Measurements from ENCODE around the gene ARL6IP6.
A peak's percentile ranks its signal among the peaks of the same experiment; 100 is the strongest.

Gene ARL6IP6

GRCh38 chr2:152718076-152718908 is at the start of gene ARL6IP6:
Gene ARL6IP6 (plus strand): TSS chr2:152718620. CDS start chr2:152718625, 5 bp downstream.
- DNase-seq (ENCODE audit: low read depth) = peak; percentile 90

GRCh38 chr2:152674334-152674733 is 44.1 kb upstream of the ARL6IP6 start:
- DNase-seq (ENCODE audit: low read depth) = no peak

DNA sequence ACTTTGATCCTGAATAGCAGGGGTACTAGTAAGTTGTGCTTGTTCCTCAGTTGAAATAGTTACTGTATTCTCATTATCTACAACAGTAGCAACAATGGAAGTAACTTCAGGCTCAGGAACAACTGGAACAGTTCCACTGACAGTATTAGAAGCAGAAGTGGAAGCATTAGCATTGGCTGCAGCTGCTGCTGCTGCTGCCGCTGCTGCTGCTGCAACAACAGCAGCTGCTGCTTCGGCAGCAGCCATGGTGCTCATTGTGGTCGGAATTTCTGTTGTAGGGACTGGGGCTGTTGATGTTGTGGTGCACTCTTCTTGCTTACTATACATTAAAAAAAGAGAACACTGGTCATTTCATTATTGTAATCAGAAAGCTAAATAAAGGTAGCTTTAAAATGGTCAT is 42.0 kb upstream of the ARL6IP6 start:
- no peak for DNase-seq (ENCODE audit: low read depth)

DNA sequence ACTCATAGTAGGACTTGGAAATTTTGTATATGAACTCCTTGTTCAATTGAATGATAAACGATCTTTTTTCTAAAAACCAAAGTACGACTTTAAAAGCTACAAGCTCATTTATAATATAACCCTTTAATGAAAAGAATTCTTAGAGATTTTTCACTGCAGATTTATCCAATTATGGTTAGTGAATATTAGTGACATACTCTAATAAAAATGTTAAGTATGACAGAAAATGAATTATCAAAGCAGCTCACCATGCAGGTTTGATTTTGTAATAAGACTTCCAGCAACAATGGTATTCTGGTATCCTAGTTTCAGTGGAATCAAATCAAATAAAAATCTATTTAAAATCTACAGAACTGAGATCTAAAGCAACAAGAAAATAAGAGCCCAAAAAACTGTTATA is 39.6 kb upstream of the ARL6IP6 start:
- no peak for DNase-seq (ENCODE audit: low read depth)

GRCh38 chr2:152682663-152683062 is 35.8 kb upstream of the ARL6IP6 start:
- DNase-seq (ENCODE audit: low read depth) = no peak

GRCh38 chr2:152683400-152683799 is 35.0 kb upstream of the ARL6IP6 start:
- no peak for DNase-seq (ENCODE audit: low read depth)

- DNase-seq (ENCODE audit: low read depth) = no peak
Measured at GRCh38 chr2:152686321-152686720, 32.1 kb upstream of the ARL6IP6 start.

- DNase-seq (ENCODE audit: low read depth) = no peak
Measured at GRCh38 chr2:152693033-152693432, 25.4 kb upstream of the ARL6IP6 start.

GRCh38 chr2:152694161-152694661 is 24.2 kb upstream of the ARL6IP6 start:
- no peak for DNase-seq (ENCODE audit: low read depth)

DNA sequence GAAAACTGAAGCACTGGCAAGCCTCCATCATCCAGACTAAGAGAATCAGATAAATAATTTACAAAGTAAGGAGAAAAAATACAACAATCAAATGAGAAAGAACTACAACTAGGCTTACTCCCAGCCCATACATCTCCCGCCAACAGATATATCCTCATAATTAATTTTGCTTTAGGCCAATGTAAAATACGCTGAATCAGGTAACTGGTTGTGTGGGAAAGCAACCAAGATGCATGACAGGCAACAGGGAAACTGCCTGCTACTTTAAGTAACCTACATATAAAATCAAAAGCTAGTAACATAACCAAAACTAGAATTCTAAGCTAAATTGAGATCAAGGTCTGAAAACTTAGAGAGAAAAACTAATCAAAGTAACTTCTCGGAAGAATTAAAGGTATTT is 22.7 kb upstream of the ARL6IP6 start:
- DNase-seq (ENCODE audit: low read depth) = no peak

- DNase-seq (ENCODE audit: low read depth) = no peak
Measured at GRCh38 chr2:152696476-152696875, 21.9 kb upstream of the ARL6IP6 start.

DNA sequence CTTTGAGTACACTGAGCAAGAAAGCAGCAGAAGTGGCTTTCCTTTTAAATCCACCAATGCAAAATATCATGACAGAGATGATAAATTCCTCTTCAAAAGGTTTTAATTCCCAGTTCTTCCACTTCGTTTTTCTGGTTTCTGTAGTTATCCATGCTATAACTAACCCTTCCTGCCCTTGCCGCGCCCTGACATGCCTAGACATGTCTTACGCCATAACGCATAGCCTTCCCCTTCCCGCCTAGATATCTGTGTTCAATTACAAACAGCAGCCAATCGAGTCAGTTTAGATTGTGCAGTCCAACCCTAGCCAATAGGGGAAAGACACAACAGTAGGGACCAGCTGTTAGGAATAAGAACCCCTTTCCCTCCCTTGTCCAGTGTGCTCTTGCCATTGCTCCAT is 17.2 kb upstream of the ARL6IP6 start:
- no peak for DNase-seq (ENCODE audit: low read depth)

- no peak for DNase-seq (ENCODE audit: low read depth)
Measured at GRCh38 chr2:152706477-152707021, 11.9 kb upstream of the ARL6IP6 start.

DNA sequence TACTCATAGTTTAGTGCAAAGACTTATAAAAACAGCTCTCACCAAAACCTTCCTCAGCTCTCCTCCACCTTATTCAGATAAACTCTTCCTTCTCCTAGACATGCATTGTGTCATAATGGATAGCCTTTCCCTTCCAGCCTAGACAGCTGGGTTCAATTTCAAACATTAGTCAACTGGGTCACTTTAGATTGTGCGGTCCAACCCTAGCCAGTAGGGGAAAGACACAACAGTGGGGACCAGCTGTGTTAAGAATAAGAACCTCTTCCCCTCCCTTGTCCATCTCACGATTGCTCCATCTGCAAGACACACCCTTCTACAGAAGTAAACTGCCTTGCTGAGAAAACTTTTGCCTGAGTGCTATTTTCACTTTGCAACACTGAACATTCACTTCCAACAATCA is 9.7 kb upstream of the ARL6IP6 start:
- no peak for DNase-seq (ENCODE audit: low read depth)

DNA sequence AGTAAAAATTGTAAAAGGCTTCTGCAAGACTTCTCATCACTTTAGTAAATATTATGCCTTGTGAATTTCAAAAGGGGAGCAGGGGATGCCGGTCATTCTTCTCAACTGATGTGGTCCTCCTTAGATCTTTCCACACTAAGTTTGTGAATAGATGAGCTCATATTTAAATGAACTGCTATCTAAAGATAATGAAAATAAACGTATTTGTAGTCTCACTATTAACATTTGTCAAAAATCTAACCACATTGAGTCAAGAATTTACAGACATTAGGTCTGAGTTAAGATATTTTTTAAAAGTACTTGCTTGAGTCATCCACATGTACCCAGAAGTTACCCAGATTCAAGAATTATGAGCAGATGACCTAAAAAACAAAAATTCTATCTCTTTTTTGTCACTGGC is 7.7 kb upstream of the ARL6IP6 start:
- no peak for DNase-seq (ENCODE audit: low read depth)

- DNase-seq (ENCODE audit: low read depth) = no peak
Measured at GRCh38 chr2:152715112-152715511, 3.3 kb upstream of the ARL6IP6 start.

DNA sequence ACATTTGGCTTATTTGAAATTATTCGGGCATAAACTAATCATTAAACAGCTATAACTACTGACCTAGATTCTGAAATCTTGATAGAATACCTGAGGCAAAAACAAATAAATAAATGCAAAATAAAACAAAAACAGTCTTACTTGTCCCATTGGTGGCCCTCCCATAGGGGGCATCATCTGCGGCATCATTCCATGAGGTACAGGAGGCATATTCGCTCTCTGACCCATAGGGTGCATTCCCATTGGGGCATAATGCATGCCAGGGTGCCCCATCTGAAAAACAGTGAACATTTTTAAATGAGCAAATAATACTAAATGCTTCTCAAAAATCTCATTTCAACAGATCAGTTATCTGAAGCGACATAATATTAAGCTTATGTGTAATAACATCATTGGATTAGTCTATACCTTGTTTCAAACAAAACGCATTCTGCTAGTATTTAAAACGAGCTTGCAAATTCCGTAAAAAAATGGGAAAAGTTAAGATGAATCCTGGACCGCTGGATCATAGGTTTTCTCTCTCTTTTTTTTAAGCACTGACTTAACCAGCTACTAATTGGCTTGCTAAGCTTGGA is 2.5 kb upstream of the ARL6IP6 start:
- no peak for DNase-seq (ENCODE audit: low read depth)

- DNase-seq (ENCODE audit: low read depth) = no peak
Measured at GRCh38 chr2:152716805-152717227, 1.6 kb upstream of the ARL6IP6 start.

DNA sequence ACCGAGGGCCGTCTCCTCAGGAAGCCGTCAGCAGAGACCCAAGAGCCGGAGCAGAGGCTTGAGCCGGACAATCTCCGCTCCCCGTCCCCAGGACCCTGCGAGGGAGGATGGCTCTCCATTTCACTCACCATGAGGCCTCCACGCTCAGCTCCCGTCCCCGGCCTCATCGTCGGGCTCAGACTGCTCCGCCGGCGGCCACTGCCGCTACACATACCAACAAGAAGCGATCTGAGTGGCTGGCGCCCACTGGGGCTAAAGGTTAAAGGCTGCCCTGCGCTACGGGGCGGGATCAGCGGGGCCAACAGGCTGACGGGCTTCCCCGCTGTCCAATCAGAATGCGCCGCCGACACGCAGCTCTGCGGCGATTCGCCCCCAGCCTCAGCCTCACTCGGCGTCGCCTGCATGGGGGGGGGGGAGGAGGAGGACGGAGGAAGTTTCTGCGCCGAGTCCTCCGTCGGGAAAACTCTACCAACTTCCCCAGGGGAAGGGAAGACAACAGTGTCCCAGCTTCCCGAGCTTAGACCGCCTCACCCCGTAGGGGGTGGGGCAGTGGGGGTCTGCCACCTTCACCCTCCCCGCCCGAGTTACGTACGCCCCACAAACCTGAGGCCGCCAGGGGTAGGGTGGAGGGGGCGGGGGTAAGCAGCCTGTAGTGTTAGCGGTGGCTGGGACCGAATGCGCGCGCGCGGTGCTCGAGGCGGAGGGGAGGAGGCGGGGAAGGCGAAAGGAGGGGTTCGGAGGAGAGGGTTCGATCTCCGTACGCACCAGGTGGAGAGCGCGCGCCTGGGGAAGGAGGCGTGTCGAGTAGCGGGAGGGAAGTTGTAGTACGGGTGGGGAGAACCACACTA is 968 bp upstream of the ARL6IP6 start, which contains the start of gene PRPF40A:
TSS of gene PRPF40A (minus strand) at position 234 of the 848 bp plus-strand sequence. CDS start at position 212, 22 bp downstream.
- peak; percentile 99 for DNase-seq (ENCODE audit: low read depth)

- DNase-seq (ENCODE audit: low read depth) = no peak
Measured at GRCh38 chr2:152718909-152719645, 657 bp downstream of the ARL6IP6 start.

DNA sequence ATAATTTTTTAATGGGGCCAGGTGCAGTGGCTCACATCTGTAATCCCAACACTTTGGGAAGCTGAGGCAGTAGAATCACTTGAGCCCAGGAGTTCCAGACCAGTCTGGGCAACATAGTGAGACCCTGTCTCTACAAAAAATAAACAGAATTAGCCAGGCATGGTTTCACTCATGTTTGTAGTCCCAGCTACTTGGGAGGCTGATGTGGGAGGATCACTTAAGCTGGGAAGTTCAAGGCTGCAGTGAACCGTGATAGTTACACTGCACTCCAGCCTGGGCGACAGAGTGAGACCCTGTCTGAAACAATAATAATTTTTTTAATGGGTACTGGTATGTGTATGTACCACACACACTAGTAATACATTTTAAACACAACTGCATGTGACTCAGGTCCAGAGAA is 2.4 kb downstream of the ARL6IP6 start:
- DNase-seq (ENCODE audit: low read depth) = no peak
